T-helper 1 cell treated with Interleukin-12 subunit alpha and Interleukin-12 subunit beta and Interleukin-4 antibody, amounts not matched to agents 30 μg/mL and 1 μg/mL, for 36 hours (primary cell): ENCODE data around the gene PTPRE.

Source experiments
- H3K27ac Mint-ChIP-seq: one replicate; pipeline ENCODE4 v1.8.0; 2021; ENCODE audit warnings: mild to moderate bottlenecking, mixed read lengths
- H3K27me3 Mint-ChIP-seq: one replicate; pipeline ENCODE4 v1.8.0; 2021; ENCODE audit warnings: low read depth, mixed read lengths
- H3K36me3 Mint-ChIP-seq: one replicate; pipeline ENCODE4 v1.8.0; 2021; ENCODE audit warnings: low read depth, mixed read lengths
- H3K4me1 Mint-ChIP-seq: one replicate; pipeline ENCODE4 v1.8.0; 2021; ENCODE audit warnings: low read depth, mixed read lengths
- H3K4me3 Mint-ChIP-seq: one replicate; pipeline ENCODE4 v1.8.0; 2021; ENCODE audit warnings: mild to moderate bottlenecking, moderate library complexity, mixed read lengths
- H3K9me3 Mint-ChIP-seq: one replicate; pipeline ENCODE4 v1.8.0; 2021; ENCODE audit warnings: mixed read lengths

Gene PTPRE

GRCh38 chr10:128003521-128003920 lies 96.6 kb downstream of the PTPRE start:
- Mint-ChIP-seq H3K4me1 (no peaks in the 10 kb centered on the region), H3K36me3 (no peaks in the 10 kb centered on the region), H3K4me3 (no peak overlapping the region), H3K27me3 (peaks cover 19% of the 10 kb centered on the region), H3K27ac (no peak overlapping the region), H3K9me3 (no peaks in the 10 kb centered on the region)

- H3K36me3 Mint-ChIP-seq, result no peaks in the 10 kb centered on the region
- no peaks in the 10 kb centered on the region for H3K9me3 Mint-ChIP-seq
- no peaks in the 10 kb centered on the region for H3K4me1 Mint-ChIP-seq
- peaks cover 6% of the 10 kb centered on the region for H3K27me3 Mint-ChIP-seq
- H3K27ac Mint-ChIP-seq, result no peak overlapping the region
- no peak overlapping the region for H3K4me3 Mint-ChIP-seq
These were observed 99.0 kb downstream of the PTPRE start for GRCh38 chr10:128005858-128006257.

GRCh38 chr10:128007056-128007455 lies 100.2 kb downstream of the PTPRE start:
- H3K27me3 Mint-ChIP-seq, result peaks cover 6% of the 10 kb centered on the region
- H3K9me3 Mint-ChIP-seq, result no peaks in the 10 kb centered on the region
- no peak overlapping the region for H3K27ac Mint-ChIP-seq
- H3K36me3 Mint-ChIP-seq, result no peaks in the 10 kb centered on the region
- H3K4me3 Mint-ChIP-seq, result no peak overlapping the region
- H3K4me1 Mint-ChIP-seq, result peaks cover 7% of the 10 kb centered on the region

GRCh38 chr10:128007971-128008370 lies 101.1 kb downstream of the PTPRE start:
- H3K4me1 Mint-ChIP-seq, result peaks cover 7% of the 10 kb centered on the region
- peaks cover 6% of the 10 kb centered on the region for H3K27me3 Mint-ChIP-seq
- no peak overlapping the region for H3K27ac Mint-ChIP-seq
- no peaks in the 10 kb centered on the region for H3K9me3 Mint-ChIP-seq
- H3K36me3 Mint-ChIP-seq, result no peaks in the 10 kb centered on the region
- H3K4me3 Mint-ChIP-seq, result no peak overlapping the region

- H3K27ac Mint-ChIP-seq, result no peak overlapping the region
- H3K4me3 Mint-ChIP-seq, result no peak overlapping the region
- H3K36me3 Mint-ChIP-seq, result no peaks in the 10 kb centered on the region
- peaks cover 6% of the 10 kb centered on the region for H3K27me3 Mint-ChIP-seq
- no peaks in the 10 kb centered on the region for H3K9me3 Mint-ChIP-seq
- H3K4me1 Mint-ChIP-seq, result peaks cover 12% of the 10 kb centered on the region
These were observed 101.8 kb downstream of the PTPRE start for GRCh38 chr10:128008521-128009250.

- Mint-ChIP-seq H3K4me1 (peaks cover 12% of the 10 kb centered on the region), H3K27me3 (peaks cover 6% of the 10 kb centered on the region), H3K27ac (no peak overlapping the region), H3K36me3 (no peaks in the 10 kb centered on the region), H3K9me3 (no peaks in the 10 kb centered on the region), H3K4me3 (no peak overlapping the region)
These were observed 102.6 kb downstream of the PTPRE start for GRCh38 chr10:128009372-128010126.

- H3K27me3 Mint-ChIP-seq, result peaks cover 6% of the 10 kb centered on the region
- H3K36me3 Mint-ChIP-seq, result no peaks in the 10 kb centered on the region
- H3K27ac Mint-ChIP-seq, result peak overlapping the region; percentile 43
- H3K4me3 Mint-ChIP-seq, result peak overlapping the region; percentile 4
- H3K9me3 Mint-ChIP-seq, result no peaks in the 10 kb centered on the region
- H3K4me1 Mint-ChIP-seq, result peaks cover 12% of the 10 kb centered on the region
These were observed 104.4 kb downstream of the PTPRE start for GRCh38 chr10:128011059-128011979.

GRCh38 chr10:128013626-128014025 lies 106.7 kb downstream of the PTPRE start:
- Mint-ChIP-seq H3K27ac (no peak overlapping the region), H3K9me3 (no peaks in the 10 kb centered on the region)

GRCh38 chr10:128014236-128014635 lies 107.3 kb downstream of the PTPRE start:
- peaks cover 3% of the 10 kb centered on the region for H3K27me3 Mint-ChIP-seq

More at GRCh38 chr10:128013626-128014025, 106.7 kb downstream of the PTPRE start:
- peaks cover 18% of the 10 kb centered on the region for H3K4me1 Mint-ChIP-seq
- no peak overlapping the region for H3K4me3 Mint-ChIP-seq
- H3K36me3 Mint-ChIP-seq, result no peaks in the 10 kb centered on the region
- peaks cover 3% of the 10 kb centered on the region for H3K27me3 Mint-ChIP-seq

GRCh38 chr10:128016423-128017060 lies 109.6 kb downstream of the PTPRE start:
- H3K4me1 Mint-ChIP-seq, result peaks cover 15% of the 10 kb centered on the region
- H3K9me3 Mint-ChIP-seq, result no peaks in the 10 kb centered on the region
- no peak overlapping the region for H3K4me3 Mint-ChIP-seq
- no peaks in the 10 kb centered on the region for H3K27me3 Mint-ChIP-seq
- H3K36me3 Mint-ChIP-seq, result no peaks in the 10 kb centered on the region
- peak overlapping the region; percentile 62 for H3K27ac Mint-ChIP-seq

More at GRCh38 chr10:128014236-128014635, 107.3 kb downstream of the PTPRE start:
- no peaks in the 10 kb centered on the region for H3K36me3 Mint-ChIP-seq
- no peak overlapping the region for H3K27ac Mint-ChIP-seq
- H3K4me1 Mint-ChIP-seq, result peaks cover 20% of the 10 kb centered on the region
- no peaks in the 10 kb centered on the region for H3K9me3 Mint-ChIP-seq
- H3K4me3 Mint-ChIP-seq, result no peak overlapping the region

GRCh38 chr10:128017822-128018221 lies 110.9 kb downstream of the PTPRE start:
- Mint-ChIP-seq H3K27me3 (no peaks in the 10 kb centered on the region), H3K36me3 (no peaks in the 10 kb centered on the region), H3K4me3 (no peak overlapping the region), H3K4me1 (peaks cover 13% of the 10 kb centered on the region), H3K27ac (peak overlapping the region; percentile 79), H3K9me3 (no peaks in the 10 kb centered on the region)

- no peaks in the 10 kb centered on the region for H3K36me3 Mint-ChIP-seq
- H3K27ac Mint-ChIP-seq, result peak overlapping the region; percentile 79
- peaks cover 11% of the 10 kb centered on the region for H3K4me1 Mint-ChIP-seq
- H3K27me3 Mint-ChIP-seq, result no peaks in the 10 kb centered on the region
- H3K4me3 Mint-ChIP-seq, result peak overlapping the region; percentile 22
- H3K9me3 Mint-ChIP-seq, result no peaks in the 10 kb centered on the region
These were observed 111.3 kb downstream of the PTPRE start for GRCh38 chr10:128018236-128018635.

GRCh38 chr10:128018691-128019090 lies 111.8 kb downstream of the PTPRE start:
- Mint-ChIP-seq H3K27me3 (no peaks in the 10 kb centered on the region), H3K4me3 (no peak overlapping the region), H3K36me3 (no peaks in the 10 kb centered on the region), H3K27ac (no peak overlapping the region), H3K4me1 (peaks cover 8% of the 10 kb centered on the region), H3K9me3 (no peaks in the 10 kb centered on the region)
